Right ventricle myocardium inferior (tissue), 1 donor: ENCODE data around the gene ARHGEF37. TPM values are rescaled to one million over a fixed set of nuclear protein-coding genes. Genes with fewer than 3 reads are reported as not detected.
"Not testable (repeated sequence)": the region's sequence is repeated elsewhere in the genome, so short reads cannot be mapped to it uniquely, and the experiment has no call there.

Experiments used
- ATAC-seq: fragments of 200-7000 bp; cut with Tn5 transposase; one replicate; pipeline ENCODE4 v1.9.1; 2020; ENCODE audit warnings: mild to moderate bottlenecking, moderate library complexity
- DNase-seq: peaks from one replicate; pipeline ENCODE4 v3.0.0; 2021; ENCODE audit errors: missing footprints
- intact Hi-C: fragments of 100-400 bp; cut with DNase I; formaldehyde crosslinking; loops from one replicate; pipeline ENCODE4 v1.11.0; 2022
- total RNA-seq: library from RNA; stranded (reverse); fragmentation: NEBNext Ultra II Directional; extraction: Animal tissue kit (Norgen Biotek cat#: 25700); gene quantifications from one replicate; pipeline ENCODE4 v1.2.1, GENCODE V29; 2021
- donor health status: DM: no; HTN: yes; CAD: no; lungs with severe emphysema.

ARHGEF37 gene
- total RNA-seq, 1 donor from 2014 or later: 32.2 TPM

DNA sequence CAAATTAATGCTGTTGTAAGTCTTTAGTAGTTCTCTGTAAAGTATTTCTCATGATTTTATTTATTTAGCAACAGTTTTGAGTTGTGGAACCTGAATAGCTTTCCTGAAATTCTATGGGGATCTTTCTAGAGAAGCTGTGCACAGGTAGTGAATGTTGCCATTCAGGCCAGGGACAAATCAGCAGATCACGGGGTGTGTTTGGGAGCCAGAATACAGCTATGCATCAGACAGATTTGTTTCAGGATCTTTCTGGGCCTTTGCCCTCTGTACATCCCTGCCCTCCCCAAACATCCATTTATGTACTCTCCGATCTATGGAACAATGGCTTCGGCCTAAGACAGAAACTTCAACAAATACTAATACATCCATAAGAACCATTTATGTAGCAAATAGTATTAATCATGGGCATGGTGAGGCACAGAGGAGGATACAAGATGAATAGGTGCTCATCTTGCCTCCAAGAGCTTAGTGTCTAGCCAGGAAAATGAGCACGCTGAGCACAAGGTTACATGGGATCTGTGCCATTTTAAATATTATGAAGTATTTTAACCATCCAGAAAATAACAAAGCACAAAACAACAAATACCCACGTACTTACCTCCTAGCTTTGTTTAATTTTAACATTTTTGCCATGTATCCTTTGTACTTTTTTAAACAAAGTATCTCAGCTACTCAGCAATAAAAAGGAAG is 13.1 kb downstream of the ARHGEF37 start:
- intact Hi-C loops: no loop called here
- DNase-seq: no peak
- ATAC-seq: no peak

DNA sequence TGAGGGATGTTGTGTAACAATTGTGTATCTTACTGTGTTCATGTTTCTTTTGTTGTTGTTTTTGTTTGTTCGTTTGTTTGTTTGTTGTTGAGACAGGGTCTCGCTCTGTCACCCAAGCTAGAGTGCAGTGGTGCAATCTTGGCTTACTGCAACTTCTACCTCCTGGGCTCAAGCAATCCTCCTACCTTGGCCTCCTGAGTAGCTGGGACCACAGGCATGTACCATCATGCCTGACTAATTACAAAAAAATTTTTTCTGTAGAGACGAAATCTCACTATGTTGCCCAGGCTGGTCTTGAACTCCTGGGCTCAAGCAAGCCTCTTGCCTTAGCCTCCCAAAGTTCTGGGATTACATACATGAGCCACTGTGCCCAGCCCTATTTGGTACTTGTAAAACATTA is 13.8 kb downstream of the ARHGEF37 start:
- intact Hi-C loops, DNase-seq, ATAC-seq: not testable (repeated sequence)

DNA sequence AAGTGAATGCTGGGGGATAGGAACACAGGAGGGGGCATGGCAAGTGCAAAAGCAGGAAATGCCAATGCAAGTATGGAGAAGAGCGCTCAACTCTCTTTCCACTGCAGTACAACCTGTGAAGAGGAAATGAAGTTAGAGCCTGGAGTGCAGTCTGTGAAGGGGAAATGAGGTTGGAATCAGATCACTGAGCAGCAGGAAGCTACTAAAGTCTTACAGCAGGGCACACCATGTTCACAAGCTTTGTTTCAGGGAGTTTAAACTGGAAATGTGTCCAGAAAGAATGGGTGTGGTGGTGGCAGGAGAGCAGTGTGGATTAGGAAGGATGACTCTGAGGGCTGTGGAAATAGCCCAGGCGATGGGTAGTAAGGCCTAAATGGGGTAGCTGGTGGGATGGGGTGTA is 15.4 kb downstream of the ARHGEF37 start:
- DNase-seq (no peak), ATAC-seq (peak; percentile 55)
- intact Hi-C loops: no loop called here

DNA sequence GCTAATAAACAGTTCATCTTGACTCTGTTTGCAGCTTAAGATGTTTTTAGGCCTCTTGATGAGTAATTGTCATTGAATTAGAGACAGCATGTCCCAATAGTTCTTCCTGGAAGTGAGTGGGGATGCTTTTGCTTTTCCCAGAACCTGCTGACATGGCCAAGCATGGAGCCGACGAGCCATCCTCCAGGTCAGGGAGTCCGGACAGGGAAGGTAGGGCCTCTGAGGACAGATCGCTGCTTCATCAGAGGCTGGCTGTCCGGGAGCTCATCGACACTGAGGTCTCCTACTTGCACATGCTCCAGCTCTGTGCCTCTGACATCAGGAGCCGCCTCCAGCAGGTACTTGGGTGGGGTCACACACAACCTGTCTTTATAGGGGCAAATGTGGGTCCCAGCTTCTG is 16.3 kb downstream of the ARHGEF37 start:
- DNase-seq (no peak), ATAC-seq (no peak)
- intact Hi-C loops: no loop called here

DNA sequence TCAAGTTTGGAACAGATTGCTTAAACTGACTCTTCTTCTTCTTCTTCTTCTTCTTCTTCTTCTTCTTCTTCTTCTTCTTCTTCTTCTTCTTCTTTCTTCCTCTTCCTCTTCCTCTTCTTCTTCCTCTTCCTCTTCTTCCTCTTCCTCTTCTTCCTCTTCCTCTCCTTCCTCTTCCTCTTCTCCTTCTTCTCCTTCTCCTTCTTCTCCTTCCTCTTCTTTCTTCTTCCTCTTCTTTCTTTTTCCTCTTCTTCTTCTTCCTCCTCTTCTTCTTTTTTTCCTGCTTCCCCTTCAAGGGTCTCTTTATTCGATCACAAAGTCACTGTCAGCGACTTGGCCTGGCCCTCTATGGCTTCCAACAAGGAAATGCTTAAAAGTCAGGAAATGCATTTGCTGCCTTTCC is 16.9 kb downstream of the ARHGEF37 start:
- intact Hi-C loops, ATAC-seq, DNase-seq: not testable (repeated sequence)

DNA sequence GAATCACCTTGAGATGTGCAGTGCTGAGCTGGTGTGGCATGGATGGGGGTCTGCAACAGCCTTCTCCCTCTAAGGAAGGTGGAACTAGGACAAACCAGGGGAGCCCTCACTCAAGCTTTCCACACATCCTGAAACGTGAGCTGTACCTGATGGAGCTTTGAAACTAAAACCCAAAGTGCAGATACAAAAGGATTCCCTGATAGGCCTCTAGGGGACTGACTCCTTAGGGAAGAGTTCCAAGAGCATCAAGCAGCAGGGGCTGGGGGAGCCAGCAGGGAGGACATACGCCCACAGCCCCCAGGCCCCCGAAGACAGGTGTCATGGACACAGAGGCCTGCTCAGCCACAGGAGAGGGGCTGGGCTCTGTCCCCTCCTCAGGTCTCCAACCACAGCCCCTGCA is 17.7 kb downstream of the ARHGEF37 start:
- ATAC-seq: no peak
- DNase-seq: no peak
- intact Hi-C loops: no loop called here

DNA sequence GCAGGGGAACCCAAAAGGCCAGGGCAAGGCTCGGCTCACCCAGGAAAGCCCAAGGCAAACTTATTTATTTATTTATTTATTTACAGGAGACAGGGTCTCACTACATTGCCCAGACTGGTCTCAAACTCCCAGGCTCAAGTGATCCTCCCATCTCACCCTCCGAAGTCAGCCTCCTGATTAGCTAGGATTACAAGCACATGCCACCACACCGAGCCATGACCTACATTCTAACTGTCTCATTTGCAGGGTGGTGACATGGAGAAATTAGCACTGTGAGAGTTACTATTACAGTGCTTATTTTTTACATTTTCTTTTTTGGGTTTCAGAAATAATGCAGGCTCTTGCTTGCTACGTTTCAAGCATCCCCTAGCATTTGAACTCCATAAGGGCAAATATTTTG is 18.1 kb downstream of the ARHGEF37 start:
- ATAC-seq (no peak), DNase-seq (no peak)
- intact Hi-C loops: no loop called here

DNA sequence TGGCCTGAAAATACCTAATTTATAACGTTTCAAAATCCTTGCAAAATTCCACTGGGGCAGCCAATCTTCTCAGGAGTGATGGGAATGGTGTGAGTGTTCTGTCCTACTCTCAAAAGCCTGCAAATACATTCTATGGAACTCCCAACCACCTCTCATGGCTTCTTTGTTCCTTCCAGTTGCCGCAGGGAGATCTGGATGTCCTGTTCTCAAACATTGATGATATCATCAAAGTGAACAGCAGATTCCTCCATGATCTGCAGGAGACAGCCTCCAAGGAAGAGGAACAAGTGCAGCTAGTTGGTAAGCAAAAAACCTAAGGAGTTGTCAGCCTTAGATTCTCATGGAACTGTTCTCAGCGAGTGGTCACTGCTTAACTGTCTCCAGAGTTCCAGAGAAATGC is 19.6 kb downstream of the ARHGEF37 start:
- no peak for ATAC-seq
- intact Hi-C loops: no loop called here
- DNase-seq: no peak

DNA sequence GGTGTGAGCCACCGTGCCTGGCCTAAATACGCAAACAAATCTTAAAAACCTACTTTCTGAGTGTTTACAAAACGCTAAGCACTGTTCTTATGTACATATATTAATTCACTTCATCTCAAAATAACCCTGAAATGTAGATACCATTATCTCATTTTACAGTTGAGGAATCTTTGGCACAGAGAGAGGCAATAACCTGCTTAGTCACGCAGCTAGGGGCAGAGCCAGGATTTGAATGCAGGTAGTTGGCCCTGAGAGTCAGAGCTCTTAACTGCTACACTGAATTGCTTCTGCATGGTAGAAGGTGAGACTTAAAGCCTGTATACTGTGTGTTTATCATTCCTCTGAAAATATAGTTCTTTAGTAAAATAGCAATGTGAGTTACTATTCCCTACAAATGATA is 21.9 kb downstream of the ARHGEF37 start:
- intact Hi-C loops: no loop called here
- DNase-seq (no peak), ATAC-seq (no peak)

DNA sequence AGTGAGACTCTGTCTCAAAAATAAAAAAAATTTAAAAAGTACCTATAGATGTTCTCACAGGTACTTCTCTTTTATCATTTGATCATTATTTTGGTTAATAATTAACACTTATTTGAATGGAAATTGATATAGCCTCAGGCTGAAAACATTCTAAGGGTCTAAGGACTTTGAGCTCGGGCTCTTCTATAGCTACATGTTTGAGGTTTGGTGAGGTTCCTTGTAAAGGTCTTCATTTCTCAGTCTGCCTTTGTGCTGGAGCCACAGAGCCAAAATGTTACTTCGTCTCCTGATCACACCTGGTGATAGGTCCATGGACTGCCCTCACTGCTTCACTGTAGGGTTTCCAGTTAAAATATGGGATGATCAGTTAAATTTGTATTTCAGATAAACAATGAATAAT is 22.6 kb downstream of the ARHGEF37 start:
- no peak for DNase-seq
- intact Hi-C loops: no loop called here
- no peak for ATAC-seq

DNA sequence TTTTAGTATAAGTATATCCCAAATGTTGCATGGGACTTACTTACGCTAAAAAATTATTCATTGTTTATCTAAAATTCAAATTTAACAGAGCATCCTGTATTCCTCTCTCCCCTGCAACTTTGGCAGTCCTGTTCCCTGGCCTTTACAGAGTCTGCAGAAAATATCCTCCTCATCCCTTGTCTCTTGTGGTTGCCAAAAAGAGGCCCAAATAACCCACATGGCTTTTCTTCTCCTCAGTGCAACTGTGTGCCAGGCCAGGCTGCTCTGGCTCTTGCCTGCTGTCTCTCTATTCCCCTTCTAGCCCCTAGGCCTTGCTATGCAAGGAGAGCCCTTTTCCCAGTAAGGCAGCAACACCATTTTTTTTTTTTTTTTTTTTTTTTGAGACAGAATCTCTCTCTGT is 23.0 kb downstream of the ARHGEF37 start:
- intact Hi-C loops: no loop called here
- ATAC-seq (no peak), DNase-seq (no peak)

DNA sequence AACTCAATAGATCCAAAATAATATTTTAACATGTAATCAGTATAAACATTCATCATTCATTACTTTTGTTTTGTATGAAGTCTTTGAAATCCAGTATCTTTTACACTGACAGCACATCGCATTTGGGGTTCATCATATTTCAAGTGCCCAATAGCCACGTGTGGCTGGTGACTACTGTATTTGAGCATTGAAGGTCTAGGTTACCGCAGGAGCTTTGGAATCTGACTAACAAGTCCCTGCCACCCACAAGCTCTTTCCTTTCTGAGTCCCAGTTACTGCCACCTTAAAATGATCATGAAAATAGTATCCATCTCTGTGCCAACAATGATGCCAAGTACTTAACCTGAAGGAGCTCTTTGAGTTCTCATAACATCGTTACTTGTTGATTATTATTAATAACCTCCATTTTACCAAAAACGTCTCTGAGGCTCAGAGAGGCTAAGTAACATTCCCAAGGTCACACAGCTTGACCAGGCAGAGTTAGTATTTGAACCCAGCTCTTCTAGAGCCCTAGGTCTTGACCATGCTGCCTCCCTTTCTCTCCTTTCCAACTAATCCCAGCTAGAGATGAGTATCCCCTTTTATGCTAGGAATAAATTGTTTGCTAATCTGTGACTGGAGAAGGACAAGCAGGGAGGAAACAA is 24.2 kb downstream of the ARHGEF37 start:
- ATAC-seq (no peak), DNase-seq (no peak)
- intact Hi-C loops: no loop called here

DNA sequence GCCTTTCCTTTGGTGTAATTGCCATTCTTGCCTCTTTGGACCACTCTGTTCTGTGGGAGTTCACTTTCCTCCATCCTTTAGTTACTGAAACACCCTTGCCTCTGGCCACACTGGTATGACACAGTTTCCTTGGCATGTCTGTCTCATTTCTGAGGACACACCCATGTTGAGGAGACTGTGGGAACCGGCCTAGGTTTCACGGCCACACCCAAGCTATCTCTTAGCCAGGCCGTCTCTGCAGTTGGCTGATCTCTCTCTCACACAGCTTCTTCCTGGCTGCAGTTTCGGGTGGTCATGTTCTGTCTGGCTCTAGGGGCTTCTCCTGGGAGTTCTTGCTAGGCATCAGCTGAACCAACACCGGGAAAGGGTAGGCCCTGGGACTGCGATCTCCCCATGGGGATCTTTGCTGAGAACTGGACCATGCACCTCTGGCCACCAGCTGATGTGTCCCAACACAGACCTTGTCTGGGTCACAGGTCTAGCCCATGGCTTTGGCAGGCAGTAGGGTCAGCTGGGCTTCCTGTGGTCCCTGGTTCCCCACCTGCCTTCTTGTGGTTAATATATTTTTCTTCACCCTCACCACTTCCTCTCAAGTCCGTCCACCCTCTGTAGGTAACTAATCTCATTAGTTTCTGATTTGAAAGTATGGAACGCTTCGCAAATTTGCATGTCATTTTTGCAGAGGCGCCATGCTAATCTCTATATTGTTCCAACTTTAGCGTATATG is 24.9 kb downstream of the ARHGEF37 start:
- intact Hi-C loops: no loop called here

DNA sequence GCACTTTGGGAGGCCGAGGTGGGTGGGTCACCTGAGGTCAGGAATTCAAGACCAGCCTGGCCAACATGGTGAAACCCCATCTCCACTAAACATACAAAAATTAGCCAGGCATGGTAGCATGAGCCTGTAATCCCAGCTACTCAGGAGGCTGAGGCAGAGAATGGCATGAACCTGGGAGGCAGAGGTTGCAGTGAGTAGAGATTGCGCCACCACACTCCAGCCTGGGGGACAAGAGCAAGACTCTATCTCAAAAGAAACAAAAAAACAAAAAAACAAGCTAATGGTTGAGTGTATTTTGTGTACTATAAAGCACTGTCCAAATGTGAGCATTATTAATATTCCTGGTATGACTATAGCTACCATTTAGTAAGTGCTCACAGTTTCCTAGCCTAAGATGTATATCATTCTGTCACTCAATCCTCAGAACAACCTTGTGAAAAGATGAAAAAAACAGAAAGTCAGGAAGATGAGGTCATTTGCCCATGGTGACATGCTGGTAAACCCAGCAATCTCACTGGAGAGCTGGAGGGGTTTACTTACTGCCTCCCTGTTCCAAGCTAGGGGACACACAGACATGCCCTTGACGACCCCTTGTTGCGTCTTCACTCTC is 27.7 kb downstream of the ARHGEF37 start:
- DNase-seq: no peak
- ATAC-seq: no peak
- intact Hi-C loops: no loop called here

More for the DNA sequence above, 24.9 kb downstream of the ARHGEF37 start:
- no peak for DNase-seq
- ATAC-seq: peak; percentile 49

DNA sequence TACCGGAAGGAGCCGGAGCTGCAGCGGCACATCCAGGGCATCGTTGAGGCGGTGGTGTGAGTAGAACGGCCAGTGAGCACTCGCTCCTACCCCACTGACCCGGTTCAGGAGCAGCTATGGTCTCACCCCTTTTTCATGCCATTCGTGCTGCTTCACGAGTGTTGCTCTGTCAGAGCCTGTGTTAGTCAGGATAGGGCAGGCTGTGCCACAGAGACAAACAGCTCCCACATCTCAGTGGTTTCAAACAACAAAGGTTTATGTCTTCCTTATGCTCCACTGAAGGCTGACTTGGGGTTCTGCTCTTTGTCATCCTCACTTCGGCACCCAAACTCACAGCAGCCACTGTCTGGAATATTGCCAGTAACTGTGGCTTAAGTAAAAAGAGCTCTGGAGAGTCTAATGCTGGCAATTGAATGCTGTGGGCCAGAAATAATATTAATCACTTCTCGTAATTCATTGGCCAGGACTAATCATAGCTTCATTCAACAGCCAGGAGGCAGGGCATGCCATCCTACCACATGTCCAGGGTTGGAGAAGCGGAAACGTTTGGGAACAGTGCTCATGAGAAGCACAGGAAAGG is 28.4 kb downstream of the ARHGEF37 start:
- DNase-seq (no peak), ATAC-seq (peak; percentile 44)
- intact Hi-C loops: no loop called here

DNA sequence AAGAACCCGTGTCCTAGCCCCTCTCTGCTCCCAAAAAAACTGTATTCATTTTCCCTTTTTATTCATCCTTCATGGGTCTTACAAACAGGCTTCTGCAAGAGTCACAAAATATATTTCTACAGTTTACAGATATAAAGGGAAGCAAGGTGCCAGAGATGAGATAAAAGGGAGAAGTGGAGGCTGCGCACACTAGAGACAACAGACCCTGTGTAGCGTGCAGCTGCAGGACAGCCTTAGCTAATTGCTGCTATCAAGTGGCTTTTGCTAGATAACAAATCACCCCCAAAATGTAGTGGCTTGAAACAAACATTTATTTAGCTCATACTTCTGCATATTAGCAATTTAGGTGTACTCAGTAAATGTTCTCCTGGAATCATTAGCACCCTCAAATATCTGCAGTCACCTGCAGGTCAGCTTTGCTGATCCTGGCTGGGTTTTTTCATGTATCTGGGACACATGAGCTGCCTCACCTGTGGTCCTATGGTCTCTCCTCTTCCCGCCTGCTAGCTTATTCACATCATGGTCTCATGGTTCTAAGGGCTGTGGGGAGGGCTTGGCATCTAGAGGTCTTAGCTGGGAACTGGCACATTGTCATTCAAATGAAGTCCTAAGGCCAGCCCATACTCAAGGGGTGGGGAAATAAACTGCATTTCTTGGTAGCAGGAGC is 29.4 kb downstream of the ARHGEF37 start:
- no peak for DNase-seq
- no peak for ATAC-seq
- intact Hi-C loops: no loop called here

DNA sequence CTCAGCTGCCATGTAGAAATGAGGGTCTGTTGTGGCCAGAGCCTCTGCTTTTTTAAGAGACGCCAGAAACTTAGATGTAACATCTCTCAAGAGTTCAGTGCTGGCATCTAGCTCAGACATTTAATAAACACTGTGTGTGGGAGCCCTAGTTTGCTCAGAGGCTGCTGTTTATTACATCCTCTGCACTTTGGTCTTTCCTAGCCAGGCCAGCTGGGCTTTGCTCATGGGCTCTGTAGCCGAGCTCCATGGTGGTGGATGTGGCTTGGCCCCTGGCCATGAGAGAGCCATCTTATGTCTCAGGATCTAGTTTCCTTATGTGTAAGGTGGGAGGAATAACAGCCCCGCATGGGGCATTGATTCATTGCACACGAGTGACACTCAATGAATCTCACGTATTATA is 30.0 kb downstream of the ARHGEF37 start:
- DNase-seq (no peak), ATAC-seq (peak; percentile 33)
- intact Hi-C loops: no loop called here

DNA sequence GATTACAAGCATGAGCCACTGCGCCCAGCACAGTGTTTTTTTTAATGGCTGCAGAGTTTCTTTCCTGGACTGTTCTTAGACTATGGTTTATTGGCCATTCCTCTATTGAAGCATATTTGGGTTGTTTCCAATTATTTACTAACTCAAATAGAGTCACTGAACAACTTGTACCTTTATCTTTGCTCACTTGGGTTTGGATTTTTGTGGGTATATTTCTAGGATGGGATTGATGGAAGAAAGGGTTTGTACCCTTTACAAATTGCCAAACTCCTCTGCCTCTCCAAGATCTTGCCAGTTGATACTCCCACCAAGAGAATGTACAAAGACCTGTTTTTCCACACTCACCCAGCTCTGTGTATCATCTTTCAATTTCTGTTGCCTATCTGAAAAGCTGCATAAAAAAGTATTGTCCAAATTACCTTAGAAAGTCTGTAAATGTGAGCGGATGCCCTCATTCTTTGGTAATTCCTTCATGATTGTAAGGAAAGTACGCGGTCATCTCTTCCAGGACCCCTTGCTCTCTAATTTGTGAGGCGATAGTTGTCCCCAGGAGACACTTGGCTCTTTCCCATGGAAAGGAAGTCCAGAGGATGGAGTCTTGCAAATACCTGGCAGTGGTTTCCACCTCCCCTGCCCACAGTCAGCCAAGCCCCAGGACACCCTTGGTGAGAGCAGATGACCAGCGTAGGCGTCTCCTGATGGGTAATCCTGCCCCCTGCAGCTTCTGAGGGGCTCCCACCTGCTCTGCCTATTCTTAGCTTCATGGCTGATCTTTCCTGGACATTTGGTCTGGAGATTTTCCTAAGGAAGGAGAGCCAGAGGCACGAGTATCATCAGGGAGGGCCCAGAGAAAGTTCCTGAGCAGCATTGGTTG is 33.0 kb downstream of the ARHGEF37 start:
- DNase-seq: no peak
- intact Hi-C loops: no loop called here
- ATAC-seq: no peak
